ENCODE data around the gene MALAT1. TPM values are rescaled to one million over a fixed set of nuclear protein-coding genes. Genes with fewer than 3 reads are reported as not detected.
A peak's percentile ranks its signal among the peaks of the same experiment; 100 is the strongest.

Gene MALAT1
- total RNA-seq, 2 experiments from 2014 or later = 3,446 to 5,974 TPM

DNA sequence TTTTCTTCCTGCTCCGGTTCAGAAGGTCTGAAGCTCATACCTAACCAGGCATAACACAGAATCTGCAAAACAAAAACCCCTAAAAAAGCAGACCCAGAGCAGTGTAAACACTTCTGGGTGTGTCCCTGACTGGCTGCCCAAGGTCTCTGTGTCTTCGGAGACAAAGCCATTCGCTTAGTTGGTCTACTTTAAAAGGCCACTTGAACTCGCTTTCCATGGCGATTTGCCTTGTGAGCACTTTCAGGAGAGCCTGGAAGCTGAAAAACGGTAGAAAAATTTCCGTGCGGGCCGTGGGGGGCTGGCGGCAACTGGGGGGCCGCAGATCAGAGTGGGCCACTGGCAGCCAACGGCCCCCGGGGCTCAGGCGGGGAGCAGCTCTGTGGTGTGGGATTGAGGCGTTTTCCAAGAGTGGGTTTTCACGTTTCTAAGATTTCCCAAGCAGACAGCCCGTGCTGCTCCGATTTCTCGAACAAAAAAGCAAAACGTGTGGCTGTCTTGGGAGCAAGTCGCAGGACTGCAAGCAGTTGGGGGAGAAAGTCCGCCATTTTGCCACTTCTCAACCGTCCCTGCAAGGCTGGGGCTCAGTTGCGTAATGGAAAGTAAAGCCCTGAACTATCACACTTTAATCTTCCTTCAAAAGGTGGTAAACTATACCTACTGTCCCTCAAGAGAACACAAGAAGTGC, 661 bp upstream of the MALAT1 start:
- ChIA-PET POLR2A (interaction anchor here (0.6 to 7.8 kb wide), 23 partner anchors 9 to 1431 kb away, joined by 3 to 237 read pairs (median 4); partner anchors contain the start of genes NEAT1 and TM7SF2), CTCF (ENCODE audit: unreplicated experiment) (interaction anchor here (1.4 to 2.1 kb wide), 3 partner anchors 11 to 79 kb away, joined by 3 to 5 read pairs (median 4); no protein-coding TSS in a partner anchor)
- Histone ChIP-seq H3K27ac (ENCODE audit: low read depth, low read length, poor library complexity, severe bottlenecking) (peak overlapping the region; percentile 98), H4K20me1 (ENCODE audit: insufficient read depth, low read length) (peaks cover 39% of the 10 kb centered on the region), H3K36me3 (ENCODE audit: insufficient read depth, low read length) (peaks cover 43% of the 10 kb centered on the region), H3K79me2 (ENCODE audit: insufficient read depth, low read depth, low read length) (peaks cover 79% of the 10 kb centered on the region), H3K4me2 (ENCODE audit: low read length) (peak overlapping the region; percentile 98), H3K9me3 (ENCODE audit: low read length) (no peaks in the 10 kb centered on the region), H3K4me3 (ENCODE audit: low read depth, low read length, poor library complexity, severe bottlenecking) (peak overlapping the region; percentile 79), H3K4me1 (ENCODE audit: insufficient read depth, low read length, poor library complexity, severe bottlenecking) (peaks cover 44% of the 10 kb centered on the region), H2AFZ (ENCODE audit: low read length) (peak overlapping the region; percentile 65; the same call in 1 of the 2 replicates), H3K9me2 (ENCODE audit: insufficient read depth, low read length) (no peaks in the 10 kb centered on the region)
- DNase-seq (ENCODE audit: low spot score) = peak; percentile 87
- TF ChIP-seq EZH2phosphoT487 (IDR thresholded peaks at IDR 0.05; ENCODE audit: borderline replicate concordance, low read depth, low read length) = no peak
- intact Hi-C loops (cut with micrococcal nuclease; ENCODE audit: unreplicated experiment) = no loop called here
- TSS peak; percentile 64 for BruUV-seq (replicated peaks)

DNA sequence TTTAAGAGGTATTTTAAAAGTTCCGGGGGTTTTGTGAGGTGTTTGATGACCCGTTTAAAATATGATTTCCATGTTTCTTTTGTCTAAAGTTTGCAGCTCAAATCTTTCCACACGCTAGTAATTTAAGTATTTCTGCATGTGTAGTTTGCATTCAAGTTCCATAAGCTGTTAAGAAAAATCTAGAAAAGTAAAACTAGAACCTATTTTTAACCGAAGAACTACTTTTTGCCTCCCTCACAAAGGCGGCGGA, 193 bp upstream of the MALAT1 start:
- ChIA-PET POLR2A (interaction anchor here (0.6 to 7.8 kb wide), 17 partner anchors 9 to 361 kb away, joined by 3 to 237 read pairs (median 8); partner anchors contain the start of gene NEAT1), CTCF (ENCODE audit: unreplicated experiment) (interaction anchor here (1.5 to 2.1 kb wide), 2 partner anchors 28 to 79 kb away, joined by 4 to 5 read pairs; no protein-coding TSS in a partner anchor)
- Histone ChIP-seq H2AFZ (ENCODE audit: low read length) (peak overlapping the region; percentile 65; the same call in 1 of the 2 replicates), H3K36me3 (ENCODE audit: insufficient read depth, low read length) (peaks cover 47% of the 10 kb centered on the region), H3K4me3 (ENCODE audit: low read depth, low read length, poor library complexity, severe bottlenecking) (peak overlapping the region; percentile 79), H4K20me1 (ENCODE audit: insufficient read depth, low read length) (peaks cover 44% of the 10 kb centered on the region), H3K4me2 (ENCODE audit: low read length) (peak overlapping the region; percentile 98), H3K4me1 (ENCODE audit: insufficient read depth, low read length, poor library complexity, severe bottlenecking) (peaks cover 39% of the 10 kb centered on the region), H3K9me2 (ENCODE audit: insufficient read depth, low read length) (no peaks in the 10 kb centered on the region), H3K9me3 (ENCODE audit: low read length) (no peaks in the 10 kb centered on the region), H3K79me2 (ENCODE audit: insufficient read depth, low read depth, low read length) (peaks cover 84% of the 10 kb centered on the region), H3K27ac (ENCODE audit: low read depth, low read length, poor library complexity, severe bottlenecking) (peak overlapping the region; percentile 98)
- TF ChIP-seq, protein P1, sequence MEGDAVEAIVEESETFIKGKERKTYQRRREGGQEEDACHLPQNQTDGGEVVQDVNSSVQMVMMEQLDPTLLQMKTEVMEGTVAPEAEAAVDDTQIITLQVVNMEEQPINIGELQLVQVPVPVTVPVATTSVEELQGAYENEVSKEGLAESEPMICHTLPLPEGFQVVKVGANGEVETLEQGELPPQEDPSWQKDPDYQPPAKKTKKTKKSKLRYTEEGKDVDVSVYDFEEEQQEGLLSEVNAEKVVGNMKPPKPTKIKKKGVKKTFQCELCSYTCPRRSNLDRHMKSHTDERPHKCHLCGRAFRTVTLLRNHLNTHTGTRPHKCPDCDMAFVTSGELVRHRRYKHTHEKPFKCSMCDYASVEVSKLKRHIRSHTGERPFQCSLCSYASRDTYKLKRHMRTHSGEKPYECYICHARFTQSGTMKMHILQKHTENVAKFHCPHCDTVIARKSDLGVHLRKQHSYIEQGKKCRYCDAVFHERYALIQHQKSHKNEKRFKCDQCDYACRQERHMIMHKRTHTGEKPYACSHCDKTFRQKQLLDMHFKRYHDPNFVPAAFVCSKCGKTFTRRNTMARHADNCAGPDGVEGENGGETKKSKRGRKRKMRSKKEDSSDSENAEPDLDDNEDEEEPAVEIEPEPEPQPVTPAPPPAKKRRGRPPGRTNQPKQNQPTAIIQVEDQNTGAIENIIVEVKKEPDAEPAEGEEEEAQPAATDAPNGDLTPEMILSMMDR (conservative IDR thresholded peaks at IDR 0.05; ENCODE audit: low read length) = no peak
- no peak for TF ChIP-seq EZH2phosphoT487 (IDR thresholded peaks at IDR 0.05; ENCODE audit: borderline replicate concordance, low read depth, low read length)
- DNase-seq (ENCODE audit: low spot score) = no peak
- intact Hi-C loops (cut with micrococcal nuclease; ENCODE audit: unreplicated experiment) = no loop called here
- no TSS peak for BruUV-seq (replicated peaks)

DNA sequence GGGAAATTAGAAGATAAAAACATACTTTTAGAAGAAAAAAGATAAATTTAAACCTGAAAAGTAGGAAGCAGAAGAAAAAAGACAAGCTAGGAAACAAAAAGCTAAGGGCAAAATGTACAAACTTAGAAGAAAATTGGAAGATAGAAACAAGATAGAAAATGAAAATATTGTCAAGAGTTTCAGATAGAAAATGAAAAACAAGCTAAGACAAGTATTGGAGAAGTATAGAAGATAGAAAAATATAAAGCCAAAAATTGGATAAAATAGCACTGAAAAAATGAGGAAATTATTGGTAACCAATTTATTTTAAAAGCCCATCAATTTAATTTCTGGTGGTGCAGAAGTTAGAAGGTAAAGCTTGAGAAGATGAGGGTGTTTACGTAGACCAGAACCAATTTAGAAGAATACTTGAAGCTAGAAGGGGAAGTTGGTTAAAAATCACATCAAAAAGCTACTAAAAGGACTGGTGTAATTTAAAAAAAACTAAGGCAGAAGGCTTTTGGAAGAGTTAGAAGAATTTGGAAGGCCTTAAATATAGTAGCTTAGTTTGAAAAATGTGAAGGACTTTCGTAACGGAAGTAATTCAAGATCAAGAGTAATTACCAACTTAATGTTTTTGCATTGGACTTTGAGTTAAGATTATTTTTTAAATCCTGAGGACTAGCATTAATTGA, 1.0 kb downstream of the MALAT1 start:
- Histone ChIP-seq H3K9me3 (ENCODE audit: low read length) (no peaks in the 10 kb centered on the region), H3K9me2 (ENCODE audit: insufficient read depth, low read length) (no peaks in the 10 kb centered on the region), H3K27ac (ENCODE audit: low read depth, low read length, poor library complexity, severe bottlenecking) (peak overlapping the region; percentile 98), H2AFZ (ENCODE audit: low read length) (no peak overlapping the region), H3K36me3 (ENCODE audit: insufficient read depth, low read length) (peaks cover 59% of the 10 kb centered on the region), H3K4me3 (ENCODE audit: low read depth, low read length, poor library complexity, severe bottlenecking) (peak overlapping the region; percentile 79), H3K4me1 (ENCODE audit: insufficient read depth, low read length, poor library complexity, severe bottlenecking) (peaks cover 39% of the 10 kb centered on the region), H3K4me2 (ENCODE audit: low read length) (peak overlapping the region; percentile 98), H3K79me2 (ENCODE audit: insufficient read depth, low read depth, low read length) (peaks cover 90% of the 10 kb centered on the region), H4K20me1 (ENCODE audit: insufficient read depth, low read length) (peaks cover 56% of the 10 kb centered on the region)
- ChIA-PET POLR2A (interaction anchor here (0.6 to 7.8 kb wide), 18 partner anchors 8 to 125 kb away, joined by 3 to 237 read pairs (median 7); partner anchors contain the start of genes FAM89B, FRMD8, NEAT1 and SCYL1), CTCF (ENCODE audit: unreplicated experiment) (interaction anchor here (1.5 to 2.1 kb wide), 2 partner anchors 29 to 80 kb away, joined by 4 to 5 read pairs; no protein-coding TSS in a partner anchor)
- intact Hi-C loops (cut with micrococcal nuclease; ENCODE audit: unreplicated experiment) = no loop called here
- DNase-seq (ENCODE audit: low spot score) = peak; percentile 52
- no peak for TF ChIP-seq EZH2phosphoT487 (IDR thresholded peaks at IDR 0.05; ENCODE audit: borderline replicate concordance, low read depth, low read length)
- TF ChIP-seq, protein P1 (conservative IDR thresholded peaks at IDR 0.05; ENCODE audit: low read length) = no peak
- BruUV-seq (replicated peaks) = no TSS peak

All from OCI-LY7 (cell line).